ENCODE measurements around the gene CFAP47.
"Not testable (repeated sequence)": the region's sequence is repeated elsewhere in the genome, so short reads cannot be mapped to it uniquely, and the experiment has no call there.

Gene CFAP47, protein sequence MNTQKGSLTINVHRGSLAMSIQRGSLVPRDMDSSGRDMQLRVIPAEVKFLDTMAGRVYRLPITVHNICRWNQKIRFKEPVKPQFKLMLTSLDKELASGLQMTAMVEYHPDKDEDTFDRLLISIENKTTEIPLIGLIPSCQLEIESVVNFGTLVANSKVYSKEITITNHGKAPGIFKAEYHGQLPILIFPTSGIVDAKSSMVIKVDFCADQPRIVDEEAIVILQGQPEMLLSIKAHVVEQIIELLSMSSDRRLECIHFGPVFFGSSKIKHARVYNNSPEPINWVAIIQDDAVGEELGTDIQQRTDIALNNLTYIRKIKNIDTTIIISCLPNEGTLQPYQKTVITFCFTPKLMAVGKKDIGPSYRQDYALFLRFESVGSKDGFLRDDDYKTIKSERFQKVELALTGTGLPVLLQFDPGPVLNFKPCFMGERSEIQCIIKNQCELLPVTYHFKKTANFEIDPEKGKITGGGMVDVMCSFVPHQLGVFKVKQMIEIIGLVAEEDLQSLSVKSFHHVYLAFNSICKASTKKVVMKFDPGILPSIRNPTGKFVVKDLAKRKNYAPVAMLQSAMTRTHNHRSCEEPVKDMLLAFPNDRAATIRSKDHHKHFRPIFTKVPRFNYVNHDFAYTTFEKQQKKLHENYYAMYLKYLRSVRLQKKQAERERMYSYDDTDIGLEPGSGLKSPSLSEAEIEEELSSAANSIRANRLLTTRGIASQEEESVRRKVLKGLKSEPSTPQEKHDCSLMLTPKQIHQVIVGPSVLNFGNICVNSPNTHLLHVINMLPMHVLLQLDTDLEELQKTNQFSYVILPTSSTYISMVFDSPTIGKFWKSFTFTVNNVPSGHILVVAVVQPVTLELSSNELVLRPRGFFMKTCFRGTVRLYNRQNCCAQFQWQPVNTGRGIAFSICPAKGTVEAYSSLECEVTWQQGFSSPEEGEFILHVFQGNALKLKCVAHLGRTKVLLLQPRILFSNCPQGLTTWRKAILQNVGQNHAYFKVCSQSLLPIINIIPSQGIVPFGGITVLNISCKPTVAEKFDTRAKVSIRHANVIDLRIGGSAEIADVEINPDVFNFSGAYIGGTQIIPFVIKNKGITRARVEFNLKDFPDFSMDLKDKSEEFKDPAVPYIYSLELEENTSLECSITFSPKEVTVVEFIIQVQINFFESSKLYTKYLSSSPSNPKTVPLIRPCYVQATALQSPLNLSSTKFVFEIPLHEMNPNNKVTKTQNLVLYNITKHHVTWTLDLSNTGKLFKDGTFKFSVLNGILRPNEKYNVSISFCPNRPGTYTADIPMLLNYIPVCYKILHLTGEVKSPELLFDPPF (N-terminal part only)

DNA sequence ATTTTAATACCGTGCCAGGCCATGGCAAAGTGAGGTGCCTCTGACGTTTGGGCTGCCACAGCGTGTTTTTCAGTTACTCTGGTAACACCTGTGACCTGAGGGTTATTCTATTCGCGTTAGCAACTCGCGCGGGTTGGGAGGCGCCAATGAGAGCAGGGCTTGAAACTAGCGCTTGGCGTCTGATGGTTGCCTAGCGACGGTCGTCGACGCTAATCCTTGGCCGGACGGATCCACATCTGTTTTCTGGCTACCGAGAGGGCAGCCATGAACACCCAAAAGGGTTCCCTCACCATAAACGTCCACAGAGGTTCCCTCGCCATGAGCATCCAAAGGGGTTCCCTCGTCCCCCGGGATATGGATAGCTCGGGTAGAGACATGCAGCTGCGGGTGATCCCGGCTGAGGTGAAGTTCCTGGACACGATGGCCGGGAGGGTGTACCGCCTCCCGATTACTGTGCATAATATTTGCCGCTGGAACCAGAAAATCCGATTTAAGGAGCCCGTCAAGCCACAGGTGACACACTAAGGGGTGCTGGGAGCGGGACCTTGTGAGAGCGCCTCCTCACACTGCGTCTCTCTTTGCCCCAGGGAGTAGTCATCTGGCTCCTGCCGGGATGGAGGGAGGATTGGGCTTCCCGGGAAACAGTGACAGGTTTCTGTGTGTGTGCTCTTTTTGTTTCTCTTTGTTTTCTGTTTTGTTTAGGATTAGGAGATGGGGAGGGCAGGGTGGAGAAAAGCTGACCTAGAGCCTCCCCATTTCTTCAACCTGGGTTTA lies at the start of gene CFAP47:
Gene CFAP47, plus strand, starts transcription at position 199 of the 774 bp plus-strand sequence. Its CDS starts 66 bp downstream, at position 265.
- no peak for DNase-seq (ENCODE audit: low read depth in 1 of 2, low spot score in 1 of 2)

DNA sequence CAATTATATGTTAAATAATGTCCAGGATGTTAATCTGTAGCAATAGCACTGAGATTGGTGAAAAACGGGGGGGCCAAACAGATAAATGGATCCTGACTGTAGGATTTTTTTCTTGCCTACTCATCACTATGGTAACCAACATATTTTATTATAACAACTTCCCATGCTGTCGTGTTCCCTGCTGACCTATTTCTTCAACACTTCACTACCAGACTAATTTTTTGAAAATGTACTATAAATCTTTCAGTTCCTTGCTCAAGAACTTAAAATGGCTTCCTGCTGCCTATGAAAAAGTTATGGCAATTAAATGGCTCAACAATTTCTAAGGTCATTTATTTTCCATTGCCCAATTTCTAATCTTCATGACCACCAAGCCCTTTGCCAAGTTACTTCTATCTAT lies 38.9 kb upstream of the CFAP47 start:
- no peak for DNase-seq (ENCODE audit: low read depth in 1 of 2, low spot score in 1 of 2)

DNA sequence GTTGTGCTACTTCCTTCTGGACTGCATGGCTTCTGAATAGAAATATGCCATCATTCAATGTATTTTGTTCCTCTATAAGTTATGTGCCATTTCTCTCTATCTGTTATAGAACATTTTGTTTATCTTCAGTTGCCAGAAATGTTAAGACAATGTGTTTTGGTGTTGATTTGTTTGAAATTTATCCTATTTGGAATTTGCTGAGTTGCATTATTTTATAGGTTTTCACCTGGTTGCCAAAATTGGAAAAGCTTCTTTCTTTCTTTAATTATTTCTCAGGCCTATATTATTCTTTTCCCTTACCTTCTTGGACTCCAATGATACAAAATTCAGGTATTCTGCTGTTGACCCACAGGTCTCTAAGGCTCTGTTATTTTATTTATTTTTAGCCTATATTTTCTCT lies 33.4 kb upstream of the CFAP47 start:
- no peak for DNase-seq (ENCODE audit: low read depth in 1 of 2, low spot score in 1 of 2)

DNA sequence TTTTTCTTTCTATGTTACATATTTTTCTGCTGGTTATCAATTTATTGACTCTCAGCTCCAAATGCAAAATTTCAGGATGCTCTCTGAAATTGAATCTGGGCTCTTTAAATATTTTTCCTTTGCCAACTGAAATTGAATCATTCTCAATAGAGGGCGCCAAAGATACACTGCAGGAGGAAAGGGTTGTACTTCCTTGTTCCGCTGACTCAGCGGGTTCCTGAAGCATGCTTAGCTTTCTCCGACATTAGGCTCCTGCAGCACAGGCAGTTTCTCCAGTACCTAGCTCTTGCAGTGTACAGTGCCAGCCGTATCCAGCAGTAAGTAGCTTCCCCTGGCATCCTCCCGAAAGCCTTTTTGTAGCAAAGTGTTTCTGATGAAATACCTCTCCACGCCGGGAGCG lies 28.8 kb upstream of the CFAP47 start:
- DNase-seq (ENCODE audit: low read depth in 1 of 2, low spot score in 1 of 2) = no peak

DNA sequence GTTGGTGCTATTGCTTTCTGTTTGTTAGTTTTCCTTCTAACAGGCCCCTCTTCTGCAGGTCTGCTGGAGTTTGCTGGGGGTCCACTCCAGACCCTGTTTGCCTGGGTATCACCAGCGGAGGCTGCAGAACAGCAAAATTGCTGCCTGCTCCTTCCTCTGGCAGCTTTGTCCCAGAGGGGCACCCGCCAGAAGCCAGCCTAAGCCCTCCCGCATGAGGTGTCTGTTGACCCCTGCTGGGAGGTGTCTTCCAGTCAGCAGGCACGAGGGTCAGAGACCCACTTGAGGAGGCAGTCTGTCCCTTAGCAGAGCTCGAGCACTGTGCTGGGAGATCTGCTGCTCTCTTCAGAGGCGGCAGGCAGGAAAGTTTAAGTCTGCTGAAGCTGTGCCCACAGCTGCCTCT lies 67.3 kb downstream of the CFAP47 start:
- not testable (repeated sequence) for DNase-seq (ENCODE audit: low read depth in 1 of 2, low spot score in 1 of 2)

DNA sequence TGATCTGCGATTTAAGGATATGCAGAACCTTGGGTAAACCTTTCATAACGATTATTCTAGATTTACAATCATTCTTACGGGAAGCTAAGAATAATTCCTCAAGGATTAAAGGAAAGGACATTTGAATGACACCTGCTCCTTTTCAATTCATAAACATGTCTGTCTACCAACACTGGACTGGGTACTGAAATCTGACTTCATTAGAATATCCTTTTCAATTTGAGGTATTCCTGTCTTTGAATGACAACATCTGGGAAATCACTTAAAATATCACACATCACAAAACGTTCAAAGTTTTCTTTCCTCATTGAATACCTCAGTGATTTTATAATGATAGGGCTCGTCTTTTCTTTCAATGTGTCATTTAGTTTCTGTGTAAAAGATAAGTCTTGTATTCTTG lies 87.7 kb downstream of the CFAP47 start:
- DNase-seq (ENCODE audit: low read depth in 1 of 2, low spot score in 1 of 2) = no peak

DNA sequence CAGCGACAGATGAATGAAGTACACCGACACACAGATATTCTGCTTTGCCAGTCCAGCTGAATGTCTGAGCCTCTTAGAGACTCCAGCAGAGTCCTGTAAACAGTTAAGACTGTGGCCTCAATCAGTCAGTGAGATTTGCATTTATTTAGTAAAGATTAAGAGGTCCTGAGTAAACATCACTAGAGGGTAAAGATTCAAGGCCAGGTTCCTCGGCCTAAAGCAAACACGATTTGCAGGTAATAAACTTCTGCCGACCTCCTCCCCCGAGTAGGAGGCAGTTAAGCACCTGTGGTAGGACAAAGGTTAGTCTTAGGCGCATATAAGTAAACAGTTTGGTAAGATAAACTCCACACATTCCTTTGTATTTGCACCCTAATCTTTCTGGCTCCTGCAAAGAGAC lies 99.6 kb downstream of the CFAP47 start:
- DNase-seq (ENCODE audit: low read depth in 1 of 2, low spot score in 1 of 2) = no peak

DNA sequence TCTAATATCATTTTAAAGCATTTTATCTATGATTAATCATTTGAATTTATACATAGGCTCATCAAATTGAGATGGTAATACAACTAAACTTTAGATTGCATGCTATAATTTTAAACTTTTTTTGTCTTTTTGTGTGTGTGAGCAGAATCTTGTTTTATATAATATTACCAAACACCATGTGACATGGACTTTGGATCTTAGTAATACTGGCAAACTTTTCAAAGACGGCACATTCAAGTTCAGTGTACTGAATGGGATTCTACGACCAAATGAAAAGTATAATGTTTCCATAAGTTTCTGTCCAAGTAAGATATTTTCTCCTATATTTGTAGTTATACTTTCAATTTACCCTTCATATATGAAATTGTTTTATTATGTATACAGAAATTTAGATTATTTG lies 116.0 kb downstream of the CFAP47 start:
- DNase-seq (ENCODE audit: low read depth in 1 of 2, low spot score in 1 of 2) = no peak

DNA sequence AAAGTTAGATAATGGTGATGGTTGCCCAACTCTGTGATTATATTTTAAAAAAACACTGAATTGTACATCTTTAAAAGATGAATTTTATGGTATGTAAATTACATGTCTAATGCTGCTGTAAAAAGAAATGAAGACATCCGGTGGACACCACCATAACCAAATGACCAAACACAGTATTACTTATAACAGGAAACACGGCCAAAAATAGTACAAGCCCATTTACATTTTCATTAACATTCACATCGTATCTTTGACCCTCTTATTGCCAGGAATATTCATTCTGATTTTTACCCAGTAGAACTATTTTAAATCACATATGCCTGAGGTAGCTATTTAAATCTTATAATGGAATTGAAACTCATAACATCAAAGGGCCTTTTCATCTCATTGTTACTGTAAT lies 143.2 kb downstream of the CFAP47 start:
- DNase-seq (ENCODE audit: low read depth in 1 of 2, low spot score in 1 of 2) = no peak

DNA sequence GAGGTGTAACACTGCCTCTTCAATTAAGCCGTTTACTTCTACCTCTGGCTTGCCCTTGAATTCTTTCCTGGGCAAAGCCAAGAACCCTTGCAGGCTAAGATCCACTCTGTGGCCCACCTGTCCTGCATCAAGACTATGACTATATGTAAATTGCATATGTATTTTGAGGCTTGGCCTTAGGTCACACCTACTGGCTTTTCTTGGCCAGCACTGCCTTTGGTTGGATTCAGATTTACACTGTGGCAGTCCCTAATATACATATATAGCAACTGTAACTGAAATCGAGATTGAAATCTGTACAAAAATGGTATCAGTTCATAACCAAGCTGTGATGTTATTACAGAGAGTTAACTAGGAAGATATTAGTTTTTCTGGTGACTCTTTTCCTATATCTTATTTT lies 151.5 kb downstream of the CFAP47 start:
- no peak for DNase-seq (ENCODE audit: low read depth in 1 of 2, low spot score in 1 of 2)

DNA sequence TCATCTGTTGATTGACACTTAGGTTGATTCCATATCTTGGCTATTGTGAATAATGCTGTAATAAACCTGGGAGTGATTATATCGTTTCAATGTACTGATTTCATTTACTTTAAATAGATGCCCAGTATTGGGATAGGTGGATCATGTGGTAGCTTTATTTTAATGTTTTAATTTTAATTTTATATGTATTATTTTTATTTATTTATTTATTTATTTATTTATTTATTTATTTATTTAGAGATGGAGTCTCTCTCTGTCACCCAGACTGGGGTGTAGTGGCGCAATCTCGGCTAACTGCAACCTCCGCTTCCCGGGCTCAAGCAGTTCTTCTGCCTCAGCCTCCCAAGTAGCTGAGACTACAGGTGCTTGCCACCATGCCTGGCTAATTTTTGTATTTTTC lies 155.5 kb downstream of the CFAP47 start:
- not testable (repeated sequence) for DNase-seq (ENCODE audit: low read depth in 1 of 2, low spot score in 1 of 2)

DNA sequence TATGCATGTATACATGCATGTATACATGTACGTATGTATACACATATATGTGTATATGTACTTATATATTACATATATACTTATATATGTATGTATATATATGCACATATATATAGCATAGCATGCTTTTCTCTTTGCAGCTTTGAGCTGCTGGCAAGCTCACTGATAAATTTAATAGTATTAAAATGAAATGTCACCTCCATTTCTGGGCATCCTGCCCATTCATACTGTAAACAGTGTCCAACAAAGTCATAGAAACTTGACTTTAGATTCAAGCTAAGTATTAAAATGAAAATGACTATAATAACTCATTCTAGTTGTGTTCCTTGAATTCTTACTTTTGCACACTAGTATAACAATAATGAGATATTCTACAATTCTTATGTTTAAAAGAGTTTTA lies 163.7 kb downstream of the CFAP47 start:
- DNase-seq (ENCODE audit: low read depth in 1 of 2, low spot score in 1 of 2) = no peak

DNA sequence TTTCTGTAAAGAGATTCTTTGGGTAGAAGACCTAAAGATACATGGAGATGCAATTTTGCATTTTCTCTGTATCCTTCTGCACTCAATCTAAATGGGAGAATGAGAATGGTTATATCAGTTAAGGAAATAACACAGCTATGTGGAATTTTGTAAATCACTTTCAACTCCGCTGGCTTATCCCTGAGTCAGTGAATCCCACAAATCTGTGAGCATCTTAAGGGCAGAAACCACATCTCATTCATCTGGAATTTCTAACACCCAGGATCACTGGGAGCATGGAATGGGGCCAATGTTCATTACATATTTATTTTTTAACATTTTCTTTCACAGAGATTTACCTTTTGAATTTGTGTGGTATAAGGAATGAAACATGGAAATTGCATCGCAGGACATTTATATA lies 167.8 kb downstream of the CFAP47 start:
- DNase-seq (ENCODE audit: low read depth in 1 of 2, low spot score in 1 of 2) = no peak

DNA sequence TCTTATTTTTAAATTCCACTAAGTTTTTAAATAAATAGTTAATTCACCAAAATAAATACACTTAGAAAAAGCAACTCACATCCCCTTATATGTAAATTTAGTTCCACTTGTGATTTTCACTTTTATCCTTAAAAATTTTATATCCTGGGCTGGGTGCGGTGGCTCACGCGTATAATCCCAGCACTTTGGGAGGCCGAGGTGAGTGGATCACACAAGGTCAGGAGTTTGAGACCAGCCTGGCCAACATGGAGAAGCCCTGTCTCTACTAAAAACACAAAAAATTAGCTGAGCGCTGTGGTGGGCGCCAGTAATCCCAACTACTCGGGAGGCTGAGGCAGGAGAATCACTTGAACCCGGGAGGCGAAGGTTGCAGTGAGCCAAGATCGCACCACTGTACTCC lies 169.4 kb downstream of the CFAP47 start:
- not testable (repeated sequence) for DNase-seq (ENCODE audit: low read depth in 1 of 2, low spot score in 1 of 2)

DNA sequence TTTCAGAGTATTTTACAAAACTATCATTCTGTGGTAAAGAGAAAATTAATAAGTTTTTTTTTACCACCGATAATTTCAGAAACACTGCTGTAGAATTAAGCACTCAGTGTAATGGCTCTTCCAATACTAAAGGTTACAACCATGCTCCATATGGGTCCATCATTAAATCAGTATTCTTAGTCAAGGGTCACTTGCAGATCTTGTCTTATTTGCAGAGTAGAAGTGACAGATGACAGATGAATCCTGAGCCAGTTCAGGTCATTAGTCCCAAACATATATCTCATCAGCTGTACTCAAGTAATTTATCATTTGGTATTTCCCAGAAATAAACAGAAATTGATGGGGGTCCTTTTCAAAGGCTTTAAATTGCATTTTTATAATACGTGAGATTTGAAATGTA lies 182.9 kb downstream of the CFAP47 start:
- DNase-seq (ENCODE audit: low read depth in 1 of 2, low spot score in 1 of 2) = no peak

DNA sequence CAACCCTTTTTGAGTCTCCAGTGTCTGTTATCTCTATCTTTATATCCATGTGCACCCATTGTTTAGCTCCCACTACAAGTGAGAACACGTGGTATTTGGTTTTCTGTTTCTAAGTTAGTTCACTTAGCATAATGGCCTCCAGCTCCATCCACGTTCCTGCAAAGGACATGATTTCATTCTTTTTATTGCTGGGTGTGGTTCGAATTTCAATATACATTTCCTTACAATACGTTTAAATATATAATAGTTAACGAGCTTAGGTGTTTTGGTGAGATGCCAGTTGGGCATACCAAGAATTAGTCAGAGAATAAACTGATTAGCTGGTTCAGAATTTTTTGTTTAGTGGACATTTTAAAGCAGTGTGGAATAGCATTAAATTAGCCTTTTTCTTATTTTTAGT lies 196.7 kb downstream of the CFAP47 start:
- DNase-seq (ENCODE audit: low read depth in 1 of 2, low spot score in 1 of 2) = no peak

DNA sequence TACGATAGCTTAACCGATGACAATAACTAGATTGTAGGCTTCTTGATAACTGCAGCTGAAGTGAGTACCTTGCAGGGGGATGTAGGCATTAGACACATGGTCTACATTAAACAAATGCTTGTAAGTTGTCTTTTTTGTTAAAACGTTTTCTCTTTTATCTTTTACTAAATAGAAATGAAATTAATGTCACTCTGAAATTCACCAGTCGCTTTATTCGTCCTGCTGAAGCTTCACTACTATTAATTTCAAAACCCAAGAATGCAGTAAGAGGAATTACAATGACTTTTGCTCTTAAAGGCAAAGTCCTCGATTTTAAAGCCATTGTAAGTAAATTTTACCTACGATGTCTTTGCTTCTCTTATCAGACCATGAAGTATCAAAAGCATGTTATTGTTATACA lies 239.7 kb downstream of the CFAP47 start:
- no peak for DNase-seq (ENCODE audit: low read depth in 1 of 2, low spot score in 1 of 2)

DNA sequence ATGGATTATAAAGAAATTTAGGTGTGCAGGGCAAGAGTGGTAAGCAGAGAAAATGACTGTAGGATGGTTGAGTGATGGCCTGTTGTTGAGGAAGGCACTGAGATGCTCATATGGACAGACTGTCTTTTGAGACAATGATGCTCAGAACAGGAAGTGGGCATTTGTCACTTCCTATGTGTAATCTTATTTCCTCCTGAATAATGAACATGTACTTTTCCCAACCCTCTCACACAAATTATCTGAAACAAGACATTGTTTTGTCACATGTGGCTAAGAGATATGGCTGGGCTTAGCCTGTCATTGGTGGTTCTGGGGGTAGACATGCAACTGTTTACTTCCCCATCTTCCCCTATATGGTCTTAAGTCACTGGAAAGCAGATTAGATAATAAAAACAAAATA lies 240.5 kb downstream of the CFAP47 start:
- DNase-seq (ENCODE audit: low read depth in 1 of 2, low spot score in 1 of 2) = no peak

DNA sequence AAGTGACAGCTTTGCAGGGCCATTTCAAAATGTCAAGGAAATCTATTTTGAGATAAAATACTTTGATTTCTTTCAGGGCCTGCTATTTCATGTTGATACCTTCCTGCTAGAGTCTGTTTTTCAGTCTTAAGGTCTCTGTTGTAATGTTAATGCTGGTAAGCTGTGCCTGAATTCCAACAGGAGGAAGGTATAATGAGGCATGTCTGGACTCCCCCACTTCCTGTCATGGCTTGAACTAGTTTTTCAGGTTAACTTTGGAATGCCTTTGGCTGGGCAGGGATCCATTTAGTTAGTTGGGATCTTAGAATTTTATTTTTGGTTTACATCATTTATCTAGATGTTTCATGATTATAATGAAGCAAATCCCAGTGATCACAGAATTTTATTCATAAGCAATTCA lies 279.0 kb downstream of the CFAP47 start:
- DNase-seq (ENCODE audit: low read depth in 1 of 2, low spot score in 1 of 2) = no peak

DNA sequence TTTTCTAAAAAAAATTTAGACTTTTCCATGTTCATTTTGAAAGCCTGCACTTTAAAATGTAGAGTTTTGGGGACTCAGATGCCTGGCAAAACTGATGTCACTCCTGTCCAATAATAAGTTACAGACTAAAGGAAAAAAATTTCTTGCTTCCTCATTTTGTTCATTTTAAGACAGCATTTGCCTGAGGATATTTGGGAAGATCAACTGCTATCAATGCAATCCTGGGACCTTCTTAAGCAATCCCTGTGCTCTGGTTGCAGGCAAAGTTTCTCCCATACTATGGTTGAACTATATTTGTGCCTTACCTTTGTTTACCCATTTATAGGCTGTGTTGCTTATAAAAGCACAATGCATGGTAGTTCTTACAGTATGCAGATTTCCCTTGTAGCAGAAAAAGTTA lies 280.4 kb downstream of the CFAP47 start:
- no peak for DNase-seq (ENCODE audit: low read depth in 1 of 2, low spot score in 1 of 2)

DNA sequence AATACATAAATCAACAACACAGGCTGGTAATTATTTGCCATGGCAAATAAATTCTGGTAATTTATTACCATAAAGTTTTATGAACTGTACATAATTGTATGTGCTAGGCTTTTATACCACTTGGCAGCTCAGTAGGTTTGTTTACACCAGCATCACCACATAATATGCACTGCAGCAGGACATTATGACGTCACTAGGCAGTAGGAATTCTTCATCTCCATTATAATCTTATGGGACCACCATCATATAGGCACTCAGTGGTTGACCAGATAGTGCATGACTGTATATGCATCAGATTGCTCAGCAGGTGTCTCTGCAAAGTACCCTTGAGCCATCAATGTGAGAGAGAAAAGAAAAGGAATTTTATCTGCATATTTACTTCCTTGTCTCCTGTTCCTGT lies 295.4 kb downstream of the CFAP47 start:
- no peak for DNase-seq (ENCODE audit: low read depth in 1 of 2, low spot score in 1 of 2)

All from stimulated activated CD4-positive, alpha-beta T cell treated with anti-CD3 and anti-CD28 coated beads, Interleukin-15, amount 100 ng/mL, for 1 hour (primary cell).